ENCODE results near the gene CLCN4.

CLCN4 gene

GRCh38 chrX:10130354-10130753 is 26.4 kb upstream of the CLCN4 start:
- peak in 1 of 2 donors; percentile 14 for DNase-seq

- no peak for DNase-seq
Observed at GRCh38 chrX:10133980-10134676, 22.6 kb upstream of the CLCN4 start.

GRCh38 chrX:10134921-10135320 is 21.9 kb upstream of the CLCN4 start:
- no peak for DNase-seq

GRCh38 chrX:10135561-10136399 is 21.0 kb upstream of the CLCN4 start:
- no peak for DNase-seq

- DNase-seq, result no peak
Observed at GRCh38 chrX:10138726-10139125, 18.0 kb upstream of the CLCN4 start.

- no peak for DNase-seq
Observed at GRCh38 chrX:10140264-10140663, 16.5 kb upstream of the CLCN4 start.

- peak; percentile 42 to 75 for DNase-seq
Observed at GRCh38 chrX:10142041-10142599, 14.7 kb upstream of the CLCN4 start.

- DNase-seq, result no peak
Observed at GRCh38 chrX:10143071-10143983, 13.4 kb upstream of the CLCN4 start.

- DNase-seq, result no peak
Observed at GRCh38 chrX:10146346-10146745, 10.4 kb upstream of the CLCN4 start.

- DNase-seq, result no peak
Observed at GRCh38 chrX:10152086-10152485, 4.7 kb upstream of the CLCN4 start.

- DNase-seq, result no peak
Observed at GRCh38 chrX:10155137-10155536, 1.6 kb upstream of the CLCN4 start.

GRCh38 chrX:10157032-10157341 is 212 bp downstream of the CLCN4 start:
- no peak for DNase-seq

- DNase-seq, result no peak
Observed at GRCh38 chrX:10157543-10157942, 768 bp downstream of the CLCN4 start.

GRCh38 chrX:10158279-10159144 is 1.7 kb downstream of the CLCN4 start:
- DNase-seq, result no peak

GRCh38 chrX:10159145-10159468 is 2.3 kb downstream of the CLCN4 start:
- DNase-seq, result no peak

GRCh38 chrX:10160211-10160610 is 3.4 kb downstream of the CLCN4 start:
- DNase-seq, result no peak

GRCh38 chrX:10163031-10163430 is 6.3 kb downstream of the CLCN4 start:
- no peak for DNase-seq

- DNase-seq, result no peak
Observed at GRCh38 chrX:10164879-10165278, 8.1 kb downstream of the CLCN4 start.

GRCh38 chrX:10165580-10166247 is 8.9 kb downstream of the CLCN4 start:
- DNase-seq, result peak; percentile 63 to 67

GRCh38 chrX:10166248-10166716 is 9.5 kb downstream of the CLCN4 start:
- DNase-seq, result no peak

GRCh38 chrX:10166731-10167151 is 10.0 kb downstream of the CLCN4 start:
- DNase-seq, result peak; percentile 72 to 85

Data from inflammatory macrophage (primary cell).